Measurements from ENCODE around the gene FBXO9.

The FBXO9 gene

GRCh38 chr6:53142810-53143209 lies 77.6 kb downstream of the FBXO9 start:
- no peak for DNase-seq

- no peak for DNase-seq
Observed at GRCh38 chr6:53143710-53144109, 78.5 kb downstream of the FBXO9 start.

- no peak for DNase-seq
Observed at GRCh38 chr6:53144802-53145201, 79.6 kb downstream of the FBXO9 start.

GRCh38 chr6:53148684-53149083 lies 83.5 kb downstream of the FBXO9 start, which contains the start of gene GCM1:
GCM1 (minus strand) TSS chr6:53148841; CDS start chr6:53145632, 3,209 bp downstream.
- no peak for DNase-seq
